Colonic mucosa (tissue), 4 donors: ENCODE measurements around the gene FRMD5. TPM values are rescaled to one million over a fixed set of nuclear protein-coding genes. Genes with fewer than 3 reads are reported as not detected.

ENCODE experiments used
- DNase-seq: peaks from one replicate; pipeline ENCODE4 v3.0.0-alpha.2; 2020
- H3K27ac ChIP-seq: fragments of 200-600 bp; one replicate; pipeline ENCODE4 v1.8.0; 2021
- H3K27me3 ChIP-seq: fragments of 200-600 bp; one replicate; pipeline ENCODE4 v1.8.0; 2021
- H3K36me3 ChIP-seq: fragments of 200-600 bp; one replicate; pipeline ENCODE4 v1.8.0; 2021
- H3K4me1 ChIP-seq: fragments of 200-600 bp; one replicate; pipeline ENCODE4 v1.8.0; 2021; ENCODE audit warnings: mild to moderate bottlenecking
- H3K4me3 ChIP-seq: fragments of 200-600 bp; one replicate; pipeline ENCODE4 v1.8.0; 2021
- H3K9ac ChIP-seq, 2 donors: one replicate each; pipeline ENCODE4 v1.7.0; 2013; ENCODE audit warnings: control low read depth in 2 of 2, low read depth in 2 of 2, low read length in 2 of 2
- H3K9me3 ChIP-seq: fragments of 200-600 bp; one replicate; pipeline ENCODE4 v1.8.0; 2021
- intact Hi-C: fragments of 100-400 bp; cut with DNase I; formaldehyde crosslinking; loops from one replicate; pipeline ENCODE4 v1.14.1; 2022
- total RNA-seq, 2 donors: library from RNA; stranded (reverse); fragmentation: NEBNext Ultra II Directional in 1 of 2; extraction: Animal tissue kit (Norgen Biotek cat#: 25700) in 1 of 2; gene quantifications; one replicate each; pipeline ENCODE4 v1.2.1, GENCODE V29; 2021
- TF ChIP-seq, protein P1 (sequence below): fragments of 200-600 bp; IDR thresholded peaks from one replicate; pipeline ENCODE4 v1.8.0; 2022; ENCODE audit warnings: antibody characterized with exemption, mild to moderate bottlenecking
- donor health status: healthy.
- donor health status: DM: no; HTN: no; CAD: no.
- donor health status: DM: no; HTN: no; CAD: no.

The FRMD5 gene
- total RNA-seq, 2 donors from 2014 or later = 2.9 to 3.4 TPM

DNA sequence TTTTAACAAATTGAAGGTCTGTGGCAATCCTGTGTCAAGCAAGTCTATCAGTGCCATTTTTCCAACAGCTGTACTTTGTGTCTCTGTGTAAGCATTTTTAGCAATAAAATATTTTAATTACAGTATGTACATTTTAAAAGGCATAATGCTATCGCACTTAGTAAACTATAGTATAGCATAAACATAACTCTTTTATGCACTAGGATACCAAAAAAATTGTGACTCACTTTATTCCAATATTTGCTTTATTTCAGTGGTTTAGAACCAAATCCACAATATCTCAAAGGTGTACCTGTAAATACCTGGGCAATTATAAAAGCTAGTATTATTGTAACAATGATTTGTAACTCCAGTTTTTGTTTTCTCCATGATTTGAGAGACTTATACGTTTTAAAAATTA, 46.5 kb downstream of the FRMD5 start:
- H3K36me3 ChIP-seq = no peaks in the 10 kb centered on the region
- no peaks in the 10 kb centered on the region for H3K4me1 ChIP-seq
- H3K4me3 ChIP-seq = no peak overlapping the region
- intact Hi-C loops = no loop called here
- H3K9ac ChIP-seq = no peak overlapping the region
- H3K27ac ChIP-seq = no peak overlapping the region
- no peak for DNase-seq
- no peaks in the 10 kb centered on the region for H3K27me3 ChIP-seq
- TF ChIP-seq, protein P1, sequence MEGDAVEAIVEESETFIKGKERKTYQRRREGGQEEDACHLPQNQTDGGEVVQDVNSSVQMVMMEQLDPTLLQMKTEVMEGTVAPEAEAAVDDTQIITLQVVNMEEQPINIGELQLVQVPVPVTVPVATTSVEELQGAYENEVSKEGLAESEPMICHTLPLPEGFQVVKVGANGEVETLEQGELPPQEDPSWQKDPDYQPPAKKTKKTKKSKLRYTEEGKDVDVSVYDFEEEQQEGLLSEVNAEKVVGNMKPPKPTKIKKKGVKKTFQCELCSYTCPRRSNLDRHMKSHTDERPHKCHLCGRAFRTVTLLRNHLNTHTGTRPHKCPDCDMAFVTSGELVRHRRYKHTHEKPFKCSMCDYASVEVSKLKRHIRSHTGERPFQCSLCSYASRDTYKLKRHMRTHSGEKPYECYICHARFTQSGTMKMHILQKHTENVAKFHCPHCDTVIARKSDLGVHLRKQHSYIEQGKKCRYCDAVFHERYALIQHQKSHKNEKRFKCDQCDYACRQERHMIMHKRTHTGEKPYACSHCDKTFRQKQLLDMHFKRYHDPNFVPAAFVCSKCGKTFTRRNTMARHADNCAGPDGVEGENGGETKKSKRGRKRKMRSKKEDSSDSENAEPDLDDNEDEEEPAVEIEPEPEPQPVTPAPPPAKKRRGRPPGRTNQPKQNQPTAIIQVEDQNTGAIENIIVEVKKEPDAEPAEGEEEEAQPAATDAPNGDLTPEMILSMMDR = no peak
- no peaks in the 10 kb centered on the region for H3K9me3 ChIP-seq

DNA sequence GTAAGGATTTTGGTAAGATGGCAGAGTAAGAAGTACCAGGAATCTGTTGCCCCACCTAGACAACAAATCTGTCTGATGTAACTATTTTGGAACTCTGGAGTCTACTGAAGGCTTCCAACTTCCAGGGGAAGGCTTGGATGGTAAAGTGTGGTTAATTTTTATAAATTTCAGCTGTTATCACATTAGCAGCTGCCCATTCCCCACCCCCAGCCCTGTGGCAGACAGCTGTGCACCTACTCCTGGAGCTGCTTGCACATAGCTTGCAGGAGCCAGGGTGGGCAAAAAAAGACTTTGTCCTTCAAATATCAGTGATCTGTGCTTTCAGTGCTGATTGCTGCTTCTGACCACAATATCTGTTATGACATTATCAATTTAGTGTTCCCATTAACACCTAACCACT, 47.4 kb downstream of the FRMD5 start:
- H3K9ac ChIP-seq = no peak overlapping the region
- H3K9me3 ChIP-seq = no peaks in the 10 kb centered on the region
- no peak for DNase-seq
- no peak overlapping the region for H3K27ac ChIP-seq
- TF ChIP-seq, protein P1 = no peak
- no peaks in the 10 kb centered on the region for H3K36me3 ChIP-seq
- H3K27me3 ChIP-seq = no peaks in the 10 kb centered on the region
- H3K4me1 ChIP-seq = no peaks in the 10 kb centered on the region
- intact Hi-C loops = no loop called here
- H3K4me3 ChIP-seq = no peak overlapping the region

DNA sequence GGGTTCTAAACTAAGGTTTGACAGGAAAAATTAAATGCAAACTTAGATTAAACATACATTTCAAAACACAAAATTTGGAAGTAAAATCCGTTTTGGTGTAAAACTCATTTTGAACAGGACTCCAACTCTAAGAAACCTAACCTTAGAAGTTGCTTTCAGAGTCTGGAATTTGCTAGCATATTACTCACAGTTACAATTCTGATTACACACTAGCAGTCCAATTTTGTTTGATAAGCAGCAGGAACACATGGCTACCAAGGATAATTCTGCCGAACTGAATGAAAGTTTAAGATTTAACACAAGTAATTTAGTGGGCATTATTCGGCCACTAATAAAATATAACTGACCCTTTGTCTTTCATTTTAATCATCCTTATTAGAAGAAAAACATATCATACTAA, 49.6 kb downstream of the FRMD5 start:
- TF ChIP-seq, protein P1 = no peak
- intact Hi-C loops = no loop called here

DNA sequence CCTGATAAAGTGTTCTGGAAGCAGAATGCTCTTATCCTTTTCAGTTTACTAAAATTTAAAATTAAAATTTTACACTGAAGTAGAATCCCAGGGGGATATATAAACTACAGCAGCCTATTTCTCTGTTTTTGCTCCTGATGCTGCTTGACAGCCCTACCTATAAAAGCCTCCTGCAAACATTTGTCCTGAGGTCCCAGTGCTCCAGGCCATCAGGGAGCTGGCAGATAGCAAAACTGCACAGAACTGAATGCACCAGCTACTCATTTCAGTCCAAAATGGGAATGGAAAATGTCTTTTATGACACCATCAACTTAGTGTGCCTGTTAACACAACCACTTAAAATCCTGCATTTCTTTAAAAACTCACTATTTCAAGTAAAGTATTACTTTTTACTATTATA, 50.1 kb downstream of the FRMD5 start:
- H3K4me1 ChIP-seq = no peaks in the 10 kb centered on the region
- no peaks in the 10 kb centered on the region for H3K9me3 ChIP-seq
- intact Hi-C loops = no loop called here
- no peaks in the 10 kb centered on the region for H3K36me3 ChIP-seq
- H3K9ac ChIP-seq = no peak overlapping the region
- TF ChIP-seq, protein P1 = no peak
- no peak for DNase-seq
- H3K27ac ChIP-seq = no peak overlapping the region
- no peak overlapping the region for H3K4me3 ChIP-seq
- H3K27me3 ChIP-seq = no peaks in the 10 kb centered on the region

More for the DNA sequence above, 49.6 kb downstream of the FRMD5 start:
- Histone ChIP-seq H3K27ac (no peak overlapping the region), H3K36me3 (no peaks in the 10 kb centered on the region), H3K9me3 (no peaks in the 10 kb centered on the region), H3K4me1 (no peaks in the 10 kb centered on the region), H3K4me3 (no peak overlapping the region), H3K9ac (no peak overlapping the region), H3K27me3 (no peaks in the 10 kb centered on the region)
- DNase-seq = no peak

DNA sequence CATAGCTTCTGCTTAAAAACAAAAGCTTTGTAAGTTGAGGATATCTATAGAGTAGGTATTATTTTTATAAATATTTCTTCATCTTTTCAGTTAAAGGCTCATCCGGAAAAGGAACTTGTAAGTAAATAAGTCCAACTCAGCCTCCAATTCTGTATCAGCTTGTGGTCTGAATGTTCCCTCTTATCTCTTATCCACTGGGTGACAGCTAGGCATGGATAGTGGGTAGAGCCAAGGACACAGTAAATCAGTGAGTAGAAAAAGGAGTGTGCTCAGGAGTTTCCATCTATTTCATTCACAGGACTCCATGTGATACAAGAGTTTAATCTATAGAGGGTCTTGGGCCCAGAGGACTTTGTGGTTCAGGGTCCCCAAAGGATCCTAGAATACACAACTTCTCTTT, 50.9 kb downstream of the FRMD5 start:
- no peaks in the 10 kb centered on the region for H3K36me3 ChIP-seq
- DNase-seq = no peak
- H3K9ac ChIP-seq = no peak overlapping the region
- TF ChIP-seq, protein P1 = no peak
- H3K27me3 ChIP-seq = no peaks in the 10 kb centered on the region
- H3K9me3 ChIP-seq = no peaks in the 10 kb centered on the region
- no peak overlapping the region for H3K27ac ChIP-seq
- H3K4me1 ChIP-seq = no peaks in the 10 kb centered on the region
- H3K4me3 ChIP-seq = no peak overlapping the region
- intact Hi-C loops = no loop called here

DNA sequence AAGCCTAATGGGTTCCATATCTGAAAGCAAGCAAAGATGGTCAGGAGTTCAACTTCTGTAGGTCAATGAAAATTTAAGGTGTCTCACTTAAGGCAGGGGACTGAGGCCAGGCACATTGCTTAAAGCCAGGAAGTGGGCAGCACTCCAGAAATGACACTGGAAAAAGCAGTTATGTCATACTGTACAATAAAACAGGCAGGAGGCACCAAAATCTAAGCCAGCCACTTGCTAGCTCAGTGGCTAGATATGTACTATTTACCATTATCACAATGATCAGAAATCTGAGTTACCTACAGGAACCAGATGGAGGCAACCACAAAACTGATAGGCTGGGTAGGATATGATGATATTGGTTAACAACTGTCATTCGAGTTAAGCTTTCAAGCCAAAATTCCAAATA, 57.3 kb downstream of the FRMD5 start:
- Histone ChIP-seq H3K27me3 (no peaks in the 10 kb centered on the region), H3K9me3 (no peaks in the 10 kb centered on the region), H3K9ac (no peak overlapping the region), H3K27ac (no peak overlapping the region), H3K36me3 (no peaks in the 10 kb centered on the region), H3K4me3 (no peak overlapping the region), H3K4me1 (no peaks in the 10 kb centered on the region)
- TF ChIP-seq, protein P1 = no peak
- intact Hi-C loops = no loop called here
- peak; percentile 31 for DNase-seq
